D721Med (cell line): Measurements from ENCODE around the gene CCDC8.

ENCODE experiments used
- DNase-seq: peaks from one replicate; pipeline ENCODE4 v3.0.0; 2011; ENCODE audit warnings: low spot score; ENCODE audit not compliant: insufficient read length
- FAIRE-seq: peaks from 2 replicates; lab custom pipeline; 2011; peaks lifted over from hg19 to GRCh38; lab: Jason Lieb, UNC
- TF ChIP-seq, protein P1 (sequence below): IDR thresholded peaks from 2 replicates; pipeline ENCODE4 v1.5.1; 2012; ENCODE audit warnings: mild to moderate bottlenecking, control low read depth; ENCODE audit not compliant: insufficient read depth; ENCODE audit errors: missing control alignments

The CCDC8 gene

GRCh38 chr19:46364359-46364758 lies 49.0 kb downstream of the CCDC8 start:
- DNase-seq (no peak), FAIRE-seq (no peak)
- TF ChIP-seq, protein P1, sequence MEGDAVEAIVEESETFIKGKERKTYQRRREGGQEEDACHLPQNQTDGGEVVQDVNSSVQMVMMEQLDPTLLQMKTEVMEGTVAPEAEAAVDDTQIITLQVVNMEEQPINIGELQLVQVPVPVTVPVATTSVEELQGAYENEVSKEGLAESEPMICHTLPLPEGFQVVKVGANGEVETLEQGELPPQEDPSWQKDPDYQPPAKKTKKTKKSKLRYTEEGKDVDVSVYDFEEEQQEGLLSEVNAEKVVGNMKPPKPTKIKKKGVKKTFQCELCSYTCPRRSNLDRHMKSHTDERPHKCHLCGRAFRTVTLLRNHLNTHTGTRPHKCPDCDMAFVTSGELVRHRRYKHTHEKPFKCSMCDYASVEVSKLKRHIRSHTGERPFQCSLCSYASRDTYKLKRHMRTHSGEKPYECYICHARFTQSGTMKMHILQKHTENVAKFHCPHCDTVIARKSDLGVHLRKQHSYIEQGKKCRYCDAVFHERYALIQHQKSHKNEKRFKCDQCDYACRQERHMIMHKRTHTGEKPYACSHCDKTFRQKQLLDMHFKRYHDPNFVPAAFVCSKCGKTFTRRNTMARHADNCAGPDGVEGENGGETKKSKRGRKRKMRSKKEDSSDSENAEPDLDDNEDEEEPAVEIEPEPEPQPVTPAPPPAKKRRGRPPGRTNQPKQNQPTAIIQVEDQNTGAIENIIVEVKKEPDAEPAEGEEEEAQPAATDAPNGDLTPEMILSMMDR = no peak

DNA sequence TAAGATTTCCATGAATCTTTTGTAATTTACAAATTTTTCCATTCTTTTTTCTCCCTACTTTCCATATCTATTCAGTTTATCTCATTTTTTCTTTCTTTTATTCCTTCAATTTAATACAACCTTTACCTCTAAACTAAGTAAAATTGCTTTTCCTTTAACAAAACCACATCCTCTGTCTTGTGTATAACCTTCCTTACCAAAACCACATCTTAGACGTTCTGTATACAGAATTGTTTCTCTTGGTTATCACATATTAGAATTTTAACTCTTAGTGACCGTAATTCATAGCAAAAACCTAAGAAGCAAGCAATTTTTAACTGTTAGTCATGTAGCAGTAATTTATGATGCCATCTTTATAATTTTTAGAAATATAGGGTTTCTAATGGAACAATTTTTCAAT lies 51.4 kb downstream of the CCDC8 start:
- no peak for FAIRE-seq
- DNase-seq = no peak
- TF ChIP-seq, protein P1 = no peak
